HepG2 (cell line): ENCODE measurements around the gene ALOX5AP. TPM values are rescaled to one million over a fixed set of nuclear protein-coding genes. Genes with fewer than 3 reads are reported as not detected.

Experiments
- ATAC-seq: fragments of 200-7000 bp; cut with Tn5 transposase; 3 replicates; pipeline ENCODE4 v1.9.1; 2020; ENCODE audit warnings: mild to moderate bottlenecking, moderate library complexity
- BruUV-seq: library from RNA; stranded (reverse); fragments of 400-500 nt; replicated peaks from 2 replicates; lab custom pipeline; 2021; lab: Mats Ljungman, UMichigan
- CTCF ChIA-PET: fragments of 300-600 bp; formaldehyde crosslinking; extraction: SDS; loops from one replicate; lab custom pipeline; 2021; ENCODE audit warnings: low total read pairs, inconsistent platforms, low intra/inter-chr PET ratio; lab: Yijun Ruan, JAX
- POLR2A ChIA-PET: fragments of 350-600 bp; sonication (Branson Sonifier 250); formaldehyde crosslinking; loops from one replicate; lab custom pipeline; 2020; ENCODE audit warnings: antibody characterized with exemption, inconsistent platforms; lab: Yijun Ruan, JAX
- DNase-seq: peaks from one replicate; pipeline ENCODE4 v3.0.0-alpha.2; 2015; ENCODE audit warnings: low spot score
- FAIRE-seq: peaks from 3 replicates; lab custom pipeline; 2011; peaks lifted over from hg19 to GRCh38; lab: Jason Lieb, UNC
- H2AFZ ChIP-seq: one replicate; pipeline ENCODE4 v1.6.1; 2011; ENCODE audit warnings: low read length, inconsistent platforms
- H3K27ac ChIP-seq: fragments of 300-600 bp; 3 replicates; pipeline ENCODE4 v1.8.0; 2011; ENCODE audit warnings: mixed run types, mild to moderate bottlenecking, mixed read lengths, low read length, inconsistent platforms; ENCODE audit not compliant: insufficient read depth; ENCODE audit errors: extremely low read length
- H3K27me3 ChIP-seq, 2 experiments: fragments of 200-600 bp in 1 of 2; 2 replicates in 1 of 2; 3 replicates in 1 of 2; pipeline versions ENCODE4 v1.6.0 to v1.8.0; 2011; ENCODE audit warnings: low read length in 2 of 2, mild to moderate bottlenecking in 2 of 2, moderate library complexity in 2 of 2, inconsistent platforms in 1 of 2; ENCODE audit not compliant: insufficient read depth in 2 of 2, control insufficient read depth in 1 of 2
- H3K36me3 ChIP-seq, 2 experiments: fragments of 200-600 bp in 1 of 2; replicated peaks in 1 of 2; 2 replicates in 1 of 2; 3 replicates in 1 of 2; pipeline versions ENCODE4 v1.5.1 to v1.8.0; 2011; ENCODE audit warnings: low read length in 2 of 2, inconsistent platforms in 1 of 2; ENCODE audit not compliant: insufficient read depth in 2 of 2, control insufficient read depth in 1 of 2
- H3K4me1 ChIP-seq: 2 replicates; pipeline ENCODE4 v1.5.1; 2012; ENCODE audit warnings: low read length, inconsistent platforms; ENCODE audit not compliant: insufficient read depth
- H3K4me2 ChIP-seq: 2 replicates; pipeline ENCODE4 v1.6.0; 2011; ENCODE audit warnings: low read depth, low read length, inconsistent platforms
- H3K4me3 ChIP-seq, 3 experiments: fragments of 200-600 bp in 1 of 3; sonication (generic), shearing (Covaris generic) in 1 of 3; replicated peaks in 1 of 3; 2 replicates each; pipeline ENCODE4 v1.5.1; 2011 to 2016; ENCODE audit warnings: low read length in 3 of 3, inconsistent platforms in 2 of 3, low read depth in 2 of 3, mild to moderate bottlenecking in 2 of 3, control low read depth in 1 of 3, mixed read lengths in 1 of 3; ENCODE audit not compliant: insufficient read depth in 1 of 3
- H3K79me2 ChIP-seq: one replicate; pipeline ENCODE4 v1.6.1; 2011; ENCODE audit warnings: low read length, inconsistent platforms; ENCODE audit not compliant: insufficient read depth
- H3K9ac ChIP-seq: 2 replicates; pipeline ENCODE4 v1.6.0; 2011; ENCODE audit warnings: mild to moderate bottlenecking, low read depth, low read length, inconsistent platforms; ENCODE audit not compliant: insufficient read depth
- H3K9me3 ChIP-seq: 2 replicates; pipeline ENCODE4 v1.5.1; 2012; ENCODE audit warnings: mild to moderate bottlenecking, low read length
- H4K20me1 ChIP-seq: 2 replicates; pipeline ENCODE4 v1.6.0; 2011; ENCODE audit warnings: inconsistent platforms, mild to moderate bottlenecking, low read length, moderate library complexity; ENCODE audit not compliant: insufficient read depth
- ATM ChIP-seq: fragments of 450-650 bp; IDR thresholded peaks from 2 replicates; pipeline ENCODE4 v1.7.1; 2017; ENCODE audit warnings: mild to moderate bottlenecking, borderline replicate concordance
- EEA1 ChIP-seq: sonication (generic); formaldehyde crosslinking; IDR thresholded peaks from 2 replicates; pipeline ENCODE4 v1.5.1; 2020; ENCODE audit warnings: mild to moderate bottlenecking, missing genetic modification reagents, borderline replicate concordance
- IKZF1 ChIP-seq: fragments of 450-650 bp; IDR thresholded peaks from 2 replicates; pipeline ENCODE4 v1.7.1; 2016
- MAFF ChIP-seq: IDR thresholded peaks from 2 replicates; pipeline ENCODE4 v1.6.1; 2011; ENCODE audit warnings: low read depth, low read length, improper control_type of control experiment
- REL ChIP-seq: sonication (generic); formaldehyde crosslinking; conservative IDR thresholded peaks from 2 replicates; pipeline ENCODE4 v1.8.0; 2022; ENCODE audit warnings: mild to moderate bottlenecking, missing genetic modification reagents, moderate library complexity
- REXO4 ChIP-seq: sonication (generic); formaldehyde crosslinking; IDR thresholded peaks from 2 replicates; pipeline ENCODE4 v1.8.0; 2022; ENCODE audit warnings: missing genetic modification reagents, mild to moderate bottlenecking, borderline replicate concordance
- STAG1 ChIP-seq: sonication (generic); formaldehyde crosslinking; IDR thresholded peaks from 2 replicates; pipeline ENCODE4 v1.4.0; 2020; ENCODE audit warnings: missing genetic modification reagents
- XRCC5 ChIP-seq: fragments of 200-400 bp; formaldehyde crosslinking; optimal IDR thresholded peaks from 2 replicates; pipeline ENCODE3; 2017; ENCODE audit warnings: mild to moderate bottlenecking, low read length
- YY1 ChIP-seq: IDR thresholded peaks from 2 replicates; pipeline ENCODE4 v1.6.1; 2011; ENCODE audit warnings: low read length, low read depth, moderate library complexity, mild to moderate bottlenecking; ENCODE audit not compliant: insufficient read depth, insufficient replicate concordance
- ZFP36L1 ChIP-seq: sonication (generic); formaldehyde crosslinking; IDR thresholded peaks from 2 replicates; pipeline ENCODE4 v1.8.0; 2022; ENCODE audit warnings: mild to moderate bottlenecking, missing genetic modification reagents, moderate library complexity
- ZNF230 ChIP-seq: sonication (generic); formaldehyde crosslinking; IDR thresholded peaks from 2 replicates; pipeline ENCODE4 v1.4.0; 2020; ENCODE audit warnings: mild to moderate bottlenecking, missing genetic modification reagents
- ZNF331 ChIP-seq: sonication (generic); formaldehyde crosslinking; IDR thresholded peaks from 2 replicates; pipeline ENCODE4 v1.4.0; 2020; ENCODE audit warnings: missing genetic modification reagents
- ZNF777 ChIP-seq: sonication (generic); formaldehyde crosslinking; IDR thresholded peaks from 2 replicates; pipeline ENCODE4 v1.4.0; 2020; ENCODE audit warnings: missing genetic modification reagents
- WGBS: methylation state at CpG from one replicate; pipeline ENCODE4 v1.1.6; 2017; ENCODE audit warnings: low lambda C conversion rate; 5-methylcytosine and 5-hydroxymethylcytosine counted together
- in situ Hi-C: cut with HindIII; loops from 2 replicates; pipeline ENCODE4 v1.10.0; 2017; ENCODE audit warnings: low pct_unique_long_range_greater_than_20kb; ENCODE audit not compliant: extremely low pct_ligation_motif_present
- intact Hi-C: fragments of 100-400 bp; cut with micrococcal nuclease; formaldehyde crosslinking; loops from one replicate; pipeline ENCODE4 v1.10.0; 2022; ENCODE audit not compliant: unreplicated experiment
- polyA plus RNA-seq, 8 experiments: library from polyadenylated mRNA; depleted of rRNA in 3 of 8; stranded (reverse) in 7 of 8; unstranded in 1 of 8; fragments of >200 nt; fragmentation: Illumina TruSeq in 4 of 8; extraction: Trizol in 4 of 8; gene quantifications; 2 replicates each; pipeline versions ENCODE4 v1.2.1 to v1.2.3, GENCODE V29; 2011 to 2016; ENCODE audit warnings: low read depth in 4 of 8, missing spikeins in 1 of 8, mixed read lengths in 1 of 8; ENCODE audit not compliant: insufficient read depth in 1 of 8
- total RNA-seq, 5 experiments: library from RNA; depleted of rRNA; stranded (reverse); fragments of >200 nt; fragmentation: Illumina TruSeq; extraction: Trizol; gene quantifications; 2 replicates each; pipeline ENCODE4 v1.2.3, GENCODE V29; 2016; ENCODE audit warnings: low read depth in 1 of 5
- TF ChIP-seq, protein P1 (sequence below): sonication (generic); formaldehyde crosslinking; IDR thresholded peaks from 2 replicates; pipeline ENCODE4 v1.8.0; 2022; ENCODE audit warnings: missing genetic modification reagents, mild to moderate bottlenecking, moderate library complexity, borderline replicate concordance
- TF ChIP-seq, protein P2 (sequence below): sonication (generic); formaldehyde crosslinking; IDR thresholded peaks from 2 replicates; pipeline ENCODE4 v1.4.0; 2020; ENCODE audit warnings: missing genetic modification reagents

The ALOX5AP gene
- total and polyA plus RNA-seq, 2 of the 13 experiments (the other 11 are each of a cell fraction or from before 2014, with no cell fraction given) = 0.97 to 1.2 TPM

DNA sequence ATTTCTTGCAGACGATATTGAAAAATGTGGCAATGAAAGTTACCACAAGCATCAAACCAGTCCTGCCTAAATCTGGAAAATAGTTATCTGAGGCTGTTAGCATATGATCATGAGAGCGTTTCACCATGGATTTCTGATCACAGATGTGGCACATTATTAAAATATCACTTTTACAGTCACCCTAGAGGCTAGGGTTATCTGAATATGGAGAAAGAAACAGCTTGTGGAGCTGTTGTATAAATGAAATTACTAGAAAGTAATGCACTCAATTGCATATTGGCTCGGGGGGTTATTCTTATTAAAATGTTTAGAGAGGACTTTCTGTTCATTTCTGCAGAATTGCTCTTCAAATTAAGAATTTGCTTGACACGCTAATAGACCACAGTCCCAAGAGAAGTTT is 35.6 kb downstream of the ALOX5AP start:
- no peak overlapping the region for H3K27ac ChIP-seq
- DNase-seq (no peak), FAIRE-seq (no peak), ATAC-seq (no peak)
- ChIA-PET POLR2A (no interaction called here), CTCF (no interaction called here)
- H4K20me1 ChIP-seq = no peaks in the 10 kb centered on the region
- BruUV-seq = no TSS peak
- no peak overlapping the region for H3K4me2 ChIP-seq
- intact Hi-C loops = no loop called here
- H2AFZ ChIP-seq = no peak overlapping the region
- H3K4me1 ChIP-seq = peaks cover 18% of the 10 kb centered on the region
- no peak overlapping the region for H3K4me3 ChIP-seq
- TF ChIP-seq, protein P1, sequence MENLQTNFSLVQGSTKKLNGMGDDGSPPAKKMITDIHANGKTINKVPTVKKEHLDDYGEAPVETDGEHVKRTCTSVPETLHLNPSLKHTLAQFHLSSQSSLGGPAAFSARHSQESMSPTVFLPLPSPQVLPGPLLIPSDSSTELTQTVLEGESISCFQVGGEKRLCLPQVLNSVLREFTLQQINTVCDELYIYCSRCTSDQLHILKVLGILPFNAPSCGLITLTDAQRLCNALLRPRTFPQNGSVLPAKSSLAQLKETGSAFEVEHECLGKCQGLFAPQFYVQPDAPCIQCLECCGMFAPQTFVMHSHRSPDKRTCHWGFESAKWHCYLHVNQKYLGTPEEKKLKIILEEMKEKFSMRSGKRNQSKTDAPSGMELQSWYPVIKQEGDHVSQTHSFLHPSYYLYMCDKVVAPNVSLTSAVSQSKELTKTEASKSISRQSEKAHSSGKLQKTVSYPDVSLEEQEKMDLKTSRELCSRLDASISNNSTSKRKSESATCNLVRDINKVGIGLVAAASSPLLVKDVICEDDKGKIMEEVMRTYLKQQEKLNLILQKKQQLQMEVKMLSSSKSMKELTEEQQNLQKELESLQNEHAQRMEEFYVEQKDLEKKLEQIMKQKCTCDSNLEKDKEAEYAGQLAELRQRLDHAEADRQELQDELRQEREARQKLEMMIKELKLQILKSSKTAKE = no peak
- no peak for TF ChIP-seq ZNF230
- TF ChIP-seq MAFF = no peak
- no peak for TF ChIP-seq STAG1
- no peak for TF ChIP-seq XRCC5
- TF ChIP-seq ZNF777 (CRISPR knock-in tag) = no peak
- no peak for TF ChIP-seq ZFP36L1 (CRISPR knock-in tag)
- no peak for TF ChIP-seq IKZF1
- TF ChIP-seq, protein P2, sequence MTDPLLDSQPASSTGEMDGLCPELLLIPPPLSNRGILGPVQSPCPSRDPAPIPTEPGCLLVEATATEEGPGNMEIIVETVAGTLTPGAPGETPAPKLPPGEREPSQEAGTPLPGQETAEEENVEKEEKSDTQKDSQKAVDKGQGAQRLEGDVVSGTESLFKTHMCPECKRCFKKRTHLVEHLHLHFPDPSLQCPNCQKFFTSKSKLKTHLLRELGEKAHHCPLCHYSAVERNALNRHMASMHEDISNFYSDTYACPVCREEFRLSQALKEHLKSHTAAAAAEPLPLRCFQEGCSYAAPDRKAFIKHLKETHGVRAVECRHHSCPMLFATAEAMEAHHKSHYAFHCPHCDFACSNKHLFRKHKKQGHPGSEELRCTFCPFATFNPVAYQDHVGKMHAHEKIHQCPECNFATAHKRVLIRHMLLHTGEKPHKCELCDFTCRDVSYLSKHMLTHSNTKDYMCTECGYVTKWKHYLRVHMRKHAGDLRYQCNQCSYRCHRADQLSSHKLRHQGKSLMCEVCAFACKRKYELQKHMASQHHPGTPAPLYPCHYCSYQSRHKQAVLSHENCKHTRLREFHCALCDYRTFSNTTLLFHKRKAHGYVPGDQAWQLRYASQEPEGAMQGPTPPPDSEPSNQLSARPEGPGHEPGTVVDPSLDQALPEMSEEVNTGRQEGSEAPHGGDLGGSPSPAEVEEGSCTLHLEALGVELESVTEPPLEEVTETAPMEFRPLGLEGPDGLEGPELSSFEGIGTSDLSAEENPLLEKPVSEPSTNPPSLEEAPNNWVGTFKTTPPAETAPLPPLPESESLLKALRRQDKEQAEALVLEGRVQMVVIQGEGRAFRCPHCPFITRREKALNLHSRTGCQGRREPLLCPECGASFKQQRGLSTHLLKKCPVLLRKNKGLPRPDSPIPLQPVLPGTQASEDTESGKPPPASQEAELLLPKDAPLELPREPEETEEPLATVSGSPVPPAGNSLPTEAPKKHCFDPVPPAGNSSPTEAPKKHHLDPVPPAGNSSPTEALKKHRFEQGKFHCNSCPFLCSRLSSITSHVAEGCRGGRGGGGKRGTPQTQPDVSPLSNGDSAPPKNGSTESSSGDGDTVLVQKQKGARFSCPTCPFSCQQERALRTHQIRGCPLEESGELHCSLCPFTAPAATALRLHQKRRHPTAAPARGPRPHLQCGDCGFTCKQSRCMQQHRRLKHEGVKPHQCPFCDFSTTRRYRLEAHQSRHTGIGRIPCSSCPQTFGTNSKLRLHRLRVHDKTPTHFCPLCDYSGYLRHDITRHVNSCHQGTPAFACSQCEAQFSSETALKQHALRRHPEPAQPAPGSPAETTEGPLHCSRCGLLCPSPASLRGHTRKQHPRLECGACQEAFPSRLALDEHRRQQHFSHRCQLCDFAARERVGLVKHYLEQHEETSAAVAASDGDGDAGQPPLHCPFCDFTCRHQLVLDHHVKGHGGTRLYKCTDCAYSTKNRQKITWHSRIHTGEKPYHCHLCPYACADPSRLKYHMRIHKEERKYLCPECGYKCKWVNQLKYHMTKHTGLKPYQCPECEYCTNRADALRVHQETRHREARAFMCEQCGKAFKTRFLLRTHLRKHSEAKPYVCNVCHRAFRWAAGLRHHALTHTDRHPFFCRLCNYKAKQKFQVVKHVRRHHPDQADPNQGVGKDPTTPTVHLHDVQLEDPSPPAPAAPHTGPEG = no peak
- TF ChIP-seq REL (CRISPR knock-in tag) = no peak
- TF ChIP-seq YY1 = no peak
- no peak for TF ChIP-seq ATM
- TF ChIP-seq REXO4 (CRISPR knock-in tag) = no peak
- TF ChIP-seq EEA1 (CRISPR knock-in tag) = no peak
- no peak for TF ChIP-seq ZNF331
- peaks cover 0 to 5% of the 10 kb centered on the region in 2 experiments; a peak in 1 of 5 replicates for H3K27me3 ChIP-seq
- H3K79me2 ChIP-seq = no peaks in the 10 kb centered on the region
- H3K9me3 ChIP-seq = no peaks in the 10 kb centered on the region
- WGBS = 44% methylated on average over 4 of the region's 4 CpGs
- H3K36me3 ChIP-seq = no peaks in the 10 kb centered on the region
- no peak overlapping the region for H3K9ac ChIP-seq
- in situ Hi-C loops = no loop called here
